Measurements from ENCODE around the gene DAPK3.
"Not testable (repeated sequence)": the region's sequence is repeated elsewhere in the genome, so short reads cannot be mapped to it uniquely, and the experiment has no call there.

DAPK3 gene

GRCh38 chr19:3970808-3971598 is at the start of gene DAPK3:
Gene DAPK3, minus strand, starts transcription at chr19:3971099. Its CDS starts 1,364 bp downstream, at chr19:3969735.
- Mint-ChIP-seq H3K9me3 (no peaks in the 10 kb centered on the region), H3K4me1 (peaks cover 32% of the 10 kb centered on the region), H3K27me3 (no peaks in the 10 kb centered on the region), H3K27ac (peak within 1 kb of the TSS; percentile 93 to 94), H3K4me3 (peak within 1 kb of the TSS; percentile 89)
- ATAC-seq (peak; percentile 93), DNase-seq (peak; percentile 93 to 95)

GRCh38 chr19:4019578-4019977 is 48.7 kb upstream of the DAPK3 start:
- no peaks in the 10 kb centered on the region for H3K27me3 Mint-ChIP-seq
- DNase-seq, result no peak
- H3K4me1 Mint-ChIP-seq, result peaks cover 32% of the 10 kb centered on the region
- H3K27ac Mint-ChIP-seq, result no peak overlapping the region
- H3K9me3 Mint-ChIP-seq, result no peaks in the 10 kb centered on the region
- no peak for ATAC-seq
- H3K4me3 Mint-ChIP-seq, result no peak overlapping the region

GRCh38 chr19:4018775-4019504 is 48.0 kb upstream of the DAPK3 start:
- Mint-ChIP-seq H3K4me3 (no peak overlapping the region), H3K27ac (peak overlapping the region in 1 of 2 donors; percentile 42), H3K9me3 (no peaks in the 10 kb centered on the region), H3K27me3 (no peaks in the 10 kb centered on the region), H3K4me1 (peaks cover 39% of the 10 kb centered on the region)
- ATAC-seq (no peak), DNase-seq (no peak)

GRCh38 chr19:4018140-4018613 is 47.3 kb upstream of the DAPK3 start:
- Mint-ChIP-seq H3K27ac (no peak overlapping the region), H3K27me3 (no peaks in the 10 kb centered on the region), H3K4me3 (no peak overlapping the region), H3K9me3 (no peaks in the 10 kb centered on the region), H3K4me1 (peaks cover 43% of the 10 kb centered on the region)
- no peak for DNase-seq
- no peak for ATAC-seq

- DNase-seq (no peak), ATAC-seq (no peak)
- H3K4me3 Mint-ChIP-seq, result no peak overlapping the region
- H3K27ac Mint-ChIP-seq, result peak overlapping the region in 1 of 2 donors; percentile 48
- peaks cover 54% of the 10 kb centered on the region for H3K4me1 Mint-ChIP-seq
- no peaks in the 10 kb centered on the region for H3K9me3 Mint-ChIP-seq
- H3K27me3 Mint-ChIP-seq, result no peaks in the 10 kb centered on the region
These were observed 46.2 kb upstream of the DAPK3 start for GRCh38 chr19:4016903-4017638.

GRCh38 chr19:4016486-4016885 is 45.6 kb upstream of the DAPK3 start:
- DNase-seq, result no peak
- no peaks in the 10 kb centered on the region for H3K9me3 Mint-ChIP-seq
- no peak for ATAC-seq
- H3K4me3 Mint-ChIP-seq, result no peak overlapping the region
- no peak overlapping the region for H3K27ac Mint-ChIP-seq
- H3K27me3 Mint-ChIP-seq, result no peaks in the 10 kb centered on the region
- H3K4me1 Mint-ChIP-seq, result peaks cover 55% of the 10 kb centered on the region

GRCh38 chr19:4015705-4016402 is 45.0 kb upstream of the DAPK3 start:
- no peak overlapping the region for H3K27ac Mint-ChIP-seq
- H3K4me1 Mint-ChIP-seq, result peaks cover 61% of the 10 kb centered on the region
- H3K9me3 Mint-ChIP-seq, result no peaks in the 10 kb centered on the region
- no peak overlapping the region for H3K4me3 Mint-ChIP-seq
- DNase-seq, result no peak
- no peaks in the 10 kb centered on the region for H3K27me3 Mint-ChIP-seq
- ATAC-seq, result no peak

- Mint-ChIP-seq H3K4me1 (peaks cover 61% of the 10 kb centered on the region), H3K27me3 (no peaks in the 10 kb centered on the region), H3K27ac (no peak overlapping the region), H3K9me3 (no peaks in the 10 kb centered on the region), H3K4me3 (no peak overlapping the region)
- no peak for ATAC-seq
- DNase-seq, result peak in 1 of 2 donors; percentile 29
These were observed 43.9 kb upstream of the DAPK3 start for GRCh38 chr19:4014541-4015491.

- Mint-ChIP-seq H3K27me3 (no peaks in the 10 kb centered on the region), H3K4me3 (no peak overlapping the region), H3K27ac (no peak overlapping the region), H3K9me3 (no peaks in the 10 kb centered on the region), H3K4me1 (peaks cover 69% of the 10 kb centered on the region)
- no peak for ATAC-seq
- DNase-seq, result no peak
These were observed 43.1 kb upstream of the DAPK3 start for GRCh38 chr19:4013886-4014540.

GRCh38 chr19:4012975-4013634 is 42.2 kb upstream of the DAPK3 start:
- Mint-ChIP-seq H3K4me1 (peaks cover 69% of the 10 kb centered on the region), H3K4me3 (no peak overlapping the region), H3K9me3 (no peaks in the 10 kb centered on the region), H3K27ac (no peak overlapping the region), H3K27me3 (no peaks in the 10 kb centered on the region)
- no peak for DNase-seq
- ATAC-seq, result no peak

- Mint-ChIP-seq H3K4me1 (peaks cover 69% of the 10 kb centered on the region), H3K9me3 (no peaks in the 10 kb centered on the region), H3K27me3 (no peaks in the 10 kb centered on the region), H3K27ac (peak overlapping the region in 1 of 2 donors; percentile 86), H3K4me3 (no peak overlapping the region)
- ATAC-seq (no peak), DNase-seq (no peak)
These were observed 41.4 kb upstream of the DAPK3 start for GRCh38 chr19:4012092-4012974.

- H3K27ac Mint-ChIP-seq, H3K4me3 Mint-ChIP-seq, H3K9me3 Mint-ChIP-seq, H3K27me3 Mint-ChIP-seq, ATAC-seq, DNase-seq: not testable (repeated sequence)
- H3K4me1 Mint-ChIP-seq, result peaks cover 68% of the 10 kb centered on the region
These were observed 40.5 kb upstream of the DAPK3 start for GRCh38 chr19:4011430-4011829.

- no peaks in the 10 kb centered on the region for H3K27me3 Mint-ChIP-seq
- H3K4me3 Mint-ChIP-seq, result no peak overlapping the region
- H3K4me1 Mint-ChIP-seq, result peaks cover 62% of the 10 kb centered on the region
- peak overlapping the region in 1 of 2 donors; percentile 60 for H3K27ac Mint-ChIP-seq
- DNase-seq, result no peak
- ATAC-seq, result no peak
- no peaks in the 10 kb centered on the region for H3K9me3 Mint-ChIP-seq
These were observed 39.9 kb upstream of the DAPK3 start for GRCh38 chr19:4010808-4011110.

All from stimulated activated naive CD8-positive, alpha-beta T cell treated with anti-CD3 and anti-CD28 coated beads, Interleukin-15, amount 100 ng/mL, for 72 hours (primary cell).